Activated gamma-delta T cell treated with anti-CD3 and anti-CD28 coated beads, Interleukin-2, amount 50 U/mL, for 16 hours (primary cell): ENCODE measurements around the gene ATG4C.

Experiments
- DNase-seq: peaks from one replicate; pipeline ENCODE4 v3.0.0-alpha.2; 2020; ENCODE audit warnings: low read depth

The ATG4C gene

DNA sequence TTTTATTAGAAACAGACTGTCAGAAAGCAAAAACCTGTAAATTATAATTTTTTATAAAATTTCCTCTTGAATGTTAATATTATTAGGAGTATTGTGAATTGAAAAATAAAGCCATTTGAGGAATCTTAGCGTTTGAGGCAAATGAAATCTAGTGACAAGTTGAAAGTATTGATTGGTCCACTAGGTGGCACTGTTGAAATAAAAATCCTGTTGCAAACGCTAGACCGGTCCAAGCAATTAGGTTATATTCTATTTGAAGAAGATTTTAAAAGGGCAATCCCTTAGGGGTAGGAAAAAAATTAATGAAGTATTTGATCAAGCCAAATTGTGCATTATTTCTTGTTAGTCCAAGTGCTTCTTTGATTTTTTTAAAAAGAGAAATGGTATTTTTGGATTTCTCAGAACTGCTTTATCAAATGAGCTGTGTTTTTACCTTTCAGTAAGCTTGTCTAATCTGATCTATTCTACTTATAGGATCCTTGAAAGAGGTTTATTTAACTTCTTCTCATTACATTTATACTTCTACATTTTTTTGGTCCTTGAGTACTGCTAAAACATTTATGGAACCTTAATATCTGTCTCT lies 57.7 kb downstream of the ATG4C start:
- DNase-seq = no peak

DNA sequence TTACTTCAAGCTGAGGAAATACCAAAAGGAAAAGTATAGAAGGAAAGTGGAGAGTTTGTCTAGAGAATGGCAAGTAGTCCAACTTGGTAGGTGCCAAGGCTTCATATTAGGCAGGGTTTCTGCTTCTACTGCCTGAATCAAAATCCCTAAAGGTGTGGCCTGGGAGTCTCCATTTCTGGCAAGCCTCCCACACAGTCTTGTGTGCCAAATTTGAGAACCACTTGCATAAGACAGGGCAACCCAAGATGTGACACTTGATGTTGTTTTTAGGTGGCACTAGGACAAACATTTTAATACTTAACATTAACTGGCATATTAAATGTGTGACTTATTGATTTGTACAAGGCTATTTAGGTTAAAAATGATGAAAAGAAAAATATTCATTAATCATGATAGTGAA lies 60.1 kb downstream of the ATG4C start:
- no peak for DNase-seq

GRCh38 chr1:62849031-62849430 lies 65.1 kb downstream of the ATG4C start:
- DNase-seq = no peak

- no peak for DNase-seq
These were observed 68.3 kb downstream of the ATG4C start for GRCh38 chr1:62852253-62852652.

- DNase-seq = no peak
These were observed 73.0 kb downstream of the ATG4C start for GRCh38 chr1:62856960-62857359.

DNA sequence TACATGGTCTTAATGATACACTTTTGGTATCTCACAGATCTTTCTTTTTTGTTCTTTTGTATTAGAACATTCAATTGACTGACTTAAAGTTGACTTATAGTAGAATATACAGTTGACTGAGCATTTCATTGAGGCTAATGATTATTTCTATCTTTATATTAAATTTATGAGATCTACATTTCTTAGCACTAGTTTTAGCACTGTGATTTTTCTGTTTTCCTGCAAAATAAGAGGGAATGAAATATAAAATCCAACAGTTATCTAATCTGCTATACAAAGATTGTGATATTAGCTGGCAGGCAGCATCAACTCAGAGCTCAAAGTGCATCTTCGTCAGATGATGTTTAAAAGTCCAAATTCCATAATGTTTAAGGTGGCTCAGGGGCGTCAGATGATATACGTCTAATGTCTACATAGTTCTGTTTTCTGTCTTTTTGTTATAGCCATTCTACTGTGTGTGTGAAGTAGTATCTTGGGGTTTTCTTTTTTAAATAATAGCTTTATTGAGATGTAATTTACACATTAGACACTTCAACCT lies 85.4 kb downstream of the ATG4C start:
- DNase-seq = no peak

DNA sequence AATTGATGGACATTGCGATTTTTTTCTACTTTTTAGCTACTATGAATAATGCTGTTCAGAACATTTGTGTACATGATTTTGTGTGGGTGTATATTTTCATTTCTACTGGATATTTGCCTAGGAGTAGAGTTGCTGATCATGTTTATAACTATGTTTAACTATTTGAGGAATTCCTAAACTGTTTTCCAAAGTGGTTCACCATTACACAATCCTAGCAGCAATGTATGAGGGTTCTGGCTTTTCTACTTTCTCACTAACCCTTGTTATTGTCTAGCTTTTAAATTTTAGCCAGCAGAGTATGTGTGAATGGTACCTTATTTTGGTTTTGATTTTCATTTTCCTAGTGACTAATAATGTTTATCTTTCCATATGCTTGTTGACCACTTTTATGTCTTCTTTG lies 86.2 kb downstream of the ATG4C start:
- DNase-seq = no peak

- no peak for DNase-seq
These were observed 91.7 kb downstream of the ATG4C start for GRCh38 chr1:62875676-62876075.

DNA sequence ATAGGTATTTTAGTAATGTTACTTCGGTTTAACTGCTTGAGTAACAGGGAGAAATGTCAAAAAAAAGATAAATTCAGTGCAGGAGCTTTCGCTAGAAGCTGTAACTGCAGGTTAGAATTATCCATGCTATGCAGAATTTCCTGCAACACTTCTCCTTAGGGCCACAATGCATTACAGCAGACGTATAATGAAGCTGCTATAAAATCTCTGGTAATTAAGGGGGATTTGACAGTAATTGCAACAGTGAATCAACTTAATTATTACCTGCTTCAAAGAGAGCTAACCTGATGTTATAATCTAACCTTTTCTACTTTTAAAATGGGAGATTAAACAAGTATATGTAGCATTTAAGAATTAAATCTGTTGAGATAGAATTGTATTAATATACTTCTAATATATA lies 92.6 kb downstream of the ATG4C start:
- DNase-seq = no peak

DNA sequence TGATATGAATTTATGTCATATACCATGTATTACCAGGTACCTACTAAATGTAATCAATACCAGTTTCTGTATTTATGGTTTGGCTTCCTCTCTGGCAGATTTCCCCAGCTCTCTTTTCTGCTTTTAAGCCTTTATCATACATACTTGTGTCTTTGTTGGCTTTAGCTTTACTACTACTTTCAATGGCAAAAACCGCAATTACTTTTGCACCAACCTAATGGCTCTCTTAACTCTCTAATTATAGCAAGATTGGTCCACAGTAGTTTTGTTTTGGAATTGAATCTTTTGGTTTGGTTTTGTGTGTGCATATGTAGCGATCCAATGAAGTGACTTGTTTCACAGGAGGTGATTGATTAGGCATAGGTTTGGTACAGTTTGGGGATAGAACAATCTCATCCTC lies 93.6 kb downstream of the ATG4C start:
- DNase-seq = no peak

- DNase-seq = no peak
These were observed 96.0 kb downstream of the ATG4C start for GRCh38 chr1:62879962-62880361.

DNA sequence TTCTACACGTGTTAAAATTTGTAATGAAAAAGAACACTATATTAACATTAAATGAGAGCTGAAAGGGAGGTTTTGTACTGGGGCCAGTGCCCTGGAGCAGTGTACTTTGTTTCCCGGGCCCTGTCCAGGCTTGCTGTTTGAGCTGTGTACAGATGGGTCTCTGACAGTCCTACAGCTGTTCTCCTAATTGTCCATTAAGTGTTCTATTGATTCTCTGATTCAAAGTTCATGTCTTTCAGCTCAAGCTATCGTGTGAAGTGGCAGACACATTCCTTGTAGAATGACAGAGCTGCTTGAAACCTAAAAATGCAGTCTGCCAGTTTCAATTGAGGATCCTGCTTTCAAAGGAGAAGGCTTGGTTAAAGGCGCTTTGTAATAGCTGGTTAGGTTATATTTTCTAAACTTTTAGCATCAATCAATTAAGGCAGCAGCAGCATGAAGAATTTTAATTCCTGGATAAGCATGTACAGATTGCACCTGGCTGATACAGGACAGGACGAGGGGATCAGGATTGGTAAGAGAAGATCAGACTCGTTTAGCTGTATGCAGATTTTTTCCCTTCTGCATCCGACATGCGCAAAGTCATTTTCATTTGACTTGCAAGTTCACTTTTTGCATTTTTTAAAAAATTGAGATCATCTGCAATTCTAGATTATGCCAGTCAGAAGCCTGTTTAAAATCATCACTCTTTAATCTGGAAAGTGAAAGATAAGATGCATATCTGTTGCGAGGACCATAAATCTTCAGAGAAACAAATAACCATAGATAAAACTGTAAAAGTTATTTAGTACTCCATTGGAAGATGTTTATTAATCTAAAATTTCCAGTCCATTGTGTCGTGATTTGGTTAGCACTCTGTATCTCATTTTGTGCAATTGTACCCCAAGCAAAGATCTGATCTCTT lies 98.5 kb downstream of the ATG4C start:
- DNase-seq = no peak

- DNase-seq = no peak
These were observed 100.3 kb downstream of the ATG4C start for GRCh38 chr1:62884156-62884740.

DNA sequence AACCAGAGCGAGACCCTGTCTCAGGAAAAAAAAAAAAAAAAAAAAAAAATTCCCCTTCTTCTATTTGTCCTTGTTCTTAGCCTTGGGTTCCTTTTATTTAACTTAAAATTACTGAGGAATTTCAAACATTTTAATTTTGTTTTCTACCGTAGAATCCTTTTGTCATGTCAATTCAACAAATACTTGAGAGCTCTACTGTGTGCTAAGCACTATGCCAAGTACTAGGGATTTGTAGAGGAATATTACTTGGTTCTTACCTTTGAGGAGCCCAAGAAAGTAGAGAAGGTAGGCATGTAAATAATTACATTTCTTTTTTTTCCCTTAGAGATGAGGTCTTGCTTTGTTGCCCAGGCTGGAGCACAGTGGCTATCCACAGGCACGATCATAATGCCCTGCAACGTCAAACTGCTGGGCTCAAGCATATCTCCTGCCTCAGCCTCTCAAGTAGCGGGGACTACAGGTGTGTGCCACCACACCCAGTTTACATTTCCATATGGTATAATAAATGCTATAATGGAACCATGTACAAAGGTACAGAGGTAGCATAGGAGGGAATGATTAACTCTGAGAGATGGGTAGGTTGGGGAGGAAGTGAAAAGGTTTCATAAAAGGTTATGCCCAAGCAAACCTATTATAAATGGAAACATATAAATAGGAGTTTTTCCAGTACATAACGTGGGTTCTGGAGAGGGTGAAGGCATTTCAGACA lies 104.0 kb downstream of the ATG4C start:
- no peak for DNase-seq

GRCh38 chr1:62891956-62892562 lies 108.1 kb downstream of the ATG4C start:
- no peak for DNase-seq

DNA sequence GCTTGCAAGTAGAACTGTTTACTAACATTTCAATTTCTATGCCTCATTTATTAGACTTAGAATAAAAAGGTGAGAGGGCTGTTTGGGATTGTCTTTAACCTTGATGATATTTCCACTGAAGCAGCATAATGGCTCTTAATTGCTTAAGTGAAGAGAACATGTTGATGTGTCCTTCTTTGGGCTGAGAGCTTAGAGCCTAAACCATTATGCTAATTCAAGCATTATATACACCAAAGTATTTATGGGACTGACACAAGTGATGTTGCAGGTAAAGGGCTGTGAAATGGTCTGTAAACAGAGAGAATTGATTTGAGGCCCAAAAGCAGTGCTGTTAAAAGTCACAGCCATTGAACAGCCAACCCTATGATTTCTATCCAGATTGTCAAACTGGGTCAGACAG lies 113.9 kb downstream of the ATG4C start:
- DNase-seq = no peak

DNA sequence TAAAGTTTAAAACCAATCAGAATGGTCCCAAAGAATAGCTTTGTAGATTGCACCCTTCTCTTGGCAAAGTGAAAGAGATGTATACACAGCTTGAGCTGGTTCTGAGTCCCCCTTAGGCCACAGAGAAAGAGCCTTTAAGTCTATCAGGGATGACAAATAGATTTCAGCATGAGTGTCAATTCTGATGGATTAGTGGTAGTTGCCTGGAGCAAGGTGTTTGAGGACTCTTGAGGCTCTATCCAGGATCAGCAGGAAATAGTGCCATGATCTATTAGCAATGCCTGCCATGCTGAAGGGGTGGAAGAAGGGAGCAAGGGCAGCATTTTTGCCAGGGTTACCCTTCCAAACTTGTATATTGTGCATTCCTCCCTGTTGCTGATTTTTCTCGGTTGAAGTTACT lies 116.6 kb downstream of the ATG4C start:
- no peak for DNase-seq

DNA sequence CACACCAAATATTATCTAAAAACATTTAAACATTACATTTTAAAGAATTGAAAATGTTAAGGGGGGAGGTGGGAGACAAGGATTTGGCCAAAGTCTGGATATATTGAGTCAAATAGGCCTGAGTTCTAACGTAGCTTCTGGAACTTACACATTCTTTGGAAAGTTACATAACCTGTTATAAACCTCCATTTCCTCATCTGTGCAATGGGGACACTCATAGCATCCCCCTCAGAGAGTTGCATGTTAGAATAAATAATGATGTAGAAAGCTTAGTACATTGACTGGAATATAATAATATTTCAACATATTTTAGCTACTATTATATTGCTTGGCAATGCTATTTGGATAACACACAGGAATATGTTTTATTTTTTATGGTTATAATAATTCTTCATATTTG lies 117.7 kb downstream of the ATG4C start:
- DNase-seq = no peak

DNA sequence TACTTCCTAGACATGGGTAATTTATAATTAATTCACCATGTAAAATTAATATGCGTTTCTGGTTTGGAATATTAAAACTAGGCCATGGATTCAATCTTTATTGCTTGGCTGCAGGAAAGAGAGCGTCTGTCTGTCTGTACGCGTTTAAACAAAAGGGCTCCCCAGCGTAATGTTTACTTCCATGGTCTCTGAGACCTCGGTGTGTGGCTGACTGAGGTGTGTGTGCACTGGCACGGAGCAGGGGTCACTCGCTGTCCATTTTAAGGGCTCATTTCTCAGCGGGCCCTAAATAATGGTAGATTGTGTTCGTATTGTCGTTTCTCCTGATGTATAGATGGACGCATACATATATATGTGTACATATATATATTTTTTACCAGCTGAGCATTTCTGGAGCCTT lies 119.6 kb downstream of the ATG4C start:
- no peak for DNase-seq

GRCh38 chr1:62903982-62904855 lies 120.3 kb downstream of the ATG4C start:
- DNase-seq = no peak

- DNase-seq = no peak
These were observed 120.9 kb downstream of the ATG4C start for GRCh38 chr1:62904856-62905225.
